HCT116 (cell line): ENCODE data around the gene SEC23A.

Experiments used
- ATF3 ChIP-seq: IDR thresholded peaks from 2 replicates; pipeline ENCODE4 v1.6.1; 2012
- CTCF ChIP-seq, 3 experiments: fragments of 200-600 bp in 1 of 3; sonication (generic) in 1 of 3; IDR thresholded peaks in 2 of 3; conservative IDR thresholded peaks in 1 of 3; 2 replicates each; pipeline ENCODE4 v1.5.1; 2012 to 2017; ENCODE audit warnings: low read depth in 2 of 3, low read length in 2 of 3, antibody characterized with exemption in 1 of 3, borderline replicate concordance in 1 of 3, control low read depth in 1 of 3, mild to moderate bottlenecking in 1 of 3, mixed read lengths in 1 of 3, mixed run types in 1 of 3, moderate library complexity in 1 of 3; ENCODE audit not compliant: insufficient read depth in 1 of 3
- MAX ChIP-seq: IDR thresholded peaks from 2 replicates; pipeline ENCODE4 v1.6.1; 2012
- POLR2A ChIP-seq: IDR thresholded peaks from 2 replicates; pipeline ENCODE4 v1.7.0; 2011; ENCODE audit warnings: borderline replicate concordance; ENCODE audit not compliant: insufficient read depth, insufficient read length; ENCODE audit errors: extremely low read depth
- SIN3A ChIP-seq: IDR thresholded peaks from 2 replicates; pipeline ENCODE4 v1.6.1; 2012; ENCODE audit warnings: low read depth
- YY1 ChIP-seq: IDR thresholded peaks from 2 replicates; pipeline ENCODE4 v1.6.1; 2011; ENCODE audit warnings: low read length, low read depth, moderate library complexity, mild to moderate bottlenecking; ENCODE audit not compliant: insufficient replicate concordance; ENCODE audit errors: extremely low read depth

- no peak for TF ChIP-seq CTCF (IDR thresholded peaks at IDR 0.05 in 2 of 3, conservative IDR thresholded peaks at IDR 0.05 in 1 of 3; ENCODE audit: borderline replicate concordance in 1 of 3, insufficient read depth in 1 of 3, low read depth in 2 of 3, low read length in 2 of 3)
- no peak for TF ChIP-seq ATF3
- TF ChIP-seq POLR2A = no peak
- no peak for TF ChIP-seq MAX
- TF ChIP-seq SIN3A = no peak
- no peak for TF ChIP-seq YY1
Measured at GRCh38 chr14:39015964-39016577, 87.0 kb downstream of the SEC23A start.
